Endothelial cell (in vitro differentiated cells): ENCODE results near the gene GJD4. TPM values are rescaled to one million over a fixed set of nuclear protein-coding genes. Genes with fewer than 3 reads are reported as not detected.

Experiments used
- DNase-seq: peaks from one replicate; pipeline ENCODE4 v3.0.0; 2021; ENCODE audit warnings: low spot score
- H3K27ac Mint-ChIP-seq: one replicate; pipeline ENCODE4 v1.8.0; 2021; ENCODE audit warnings: mixed read lengths, inconsistent platforms; ENCODE audit not compliant: unreplicated experiment
- H3K27me3 Mint-ChIP-seq: one replicate; pipeline ENCODE4 v1.8.0; 2021; ENCODE audit warnings: mild to moderate bottlenecking, moderate library complexity, mixed read lengths, inconsistent platforms; ENCODE audit not compliant: unreplicated experiment
- H3K36me3 Mint-ChIP-seq: one replicate; pipeline ENCODE4 v1.8.0; 2021; ENCODE audit warnings: mild to moderate bottlenecking, low read depth, mixed read lengths, inconsistent platforms; ENCODE audit not compliant: unreplicated experiment
- H3K4me1 Mint-ChIP-seq: one replicate; pipeline ENCODE4 v1.8.0; 2021; ENCODE audit warnings: mild to moderate bottlenecking, mixed read lengths, inconsistent platforms; ENCODE audit not compliant: unreplicated experiment
- H3K4me3 Mint-ChIP-seq: one replicate; pipeline ENCODE4 v1.8.0; 2021; ENCODE audit warnings: mild to moderate bottlenecking, mixed read lengths, inconsistent platforms; ENCODE audit not compliant: unreplicated experiment
- H3K9me3 Mint-ChIP-seq: one replicate; pipeline ENCODE4 v1.8.0; 2021; ENCODE audit warnings: mixed read lengths, inconsistent platforms; ENCODE audit not compliant: unreplicated experiment
- CTCF ChIP-seq: fragments of 200-600 bp; sonication (generic); IDR thresholded peaks from one replicate; pipeline ENCODE4 v1.5.0; 2021; ENCODE audit warnings: antibody characterized with exemption; ENCODE audit not compliant: unreplicated experiment
- total RNA-seq: library from RNA; stranded (reverse); fragmentation: NEBNext Ultra II Directional; extraction: Animal tissue kit (Norgen Biotek cat#: 25700); gene quantifications from one replicate; pipeline ENCODE4 v1.2.1, GENCODE V29; 2021; ENCODE audit not compliant: unreplicated experiment

Gene GJD4
- total RNA-seq, 1 donor from 2014 or later, result not detected

- Mint-ChIP-seq H3K27me3 (peaks cover 11% of the 10 kb centered on the region), H3K4me3 (no peak overlapping the region), H3K9me3 (no peaks in the 10 kb centered on the region), H3K36me3 (peaks cover 28% of the 10 kb centered on the region), H3K27ac (no peak overlapping the region), H3K4me1 (peaks cover 19% of the 10 kb centered on the region)
- DNase-seq, result no peak
- TF ChIP-seq CTCF, result no peak
Observed at GRCh38 chr10:35567951-35568350, 37.2 kb upstream of the GJD4 start.

DNA sequence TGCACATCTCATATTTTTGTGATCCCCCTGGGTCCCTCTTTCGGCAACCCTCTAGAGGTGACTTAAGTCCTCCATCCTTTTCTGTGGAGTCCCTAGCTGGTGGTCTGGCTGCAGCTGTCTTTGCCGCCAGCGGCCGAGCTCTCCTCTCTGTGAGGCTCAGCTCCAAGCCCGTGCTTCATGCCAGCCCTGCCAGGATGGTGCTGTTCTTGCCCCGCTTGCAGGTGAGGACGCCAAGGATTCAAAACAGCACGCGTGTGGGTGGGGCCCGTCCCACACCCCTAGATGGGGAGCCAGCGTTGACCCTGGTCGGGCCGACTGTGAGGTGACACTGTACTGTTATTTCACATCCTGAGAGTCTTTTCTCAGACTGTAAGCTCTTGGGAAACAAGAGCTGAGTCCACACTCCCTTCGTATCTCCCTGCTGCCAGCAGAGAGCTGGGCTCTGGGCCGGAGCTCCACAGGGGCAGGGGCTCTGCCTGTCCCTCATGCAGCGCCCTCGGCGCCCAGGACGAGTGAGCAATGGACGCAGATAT, 36.6 kb upstream of the GJD4 start:
- no peak overlapping the region for H3K27ac Mint-ChIP-seq
- H3K27me3 Mint-ChIP-seq, result peaks cover 9% of the 10 kb centered on the region
- peaks cover 28% of the 10 kb centered on the region for H3K36me3 Mint-ChIP-seq
- no peak overlapping the region for H3K4me3 Mint-ChIP-seq
- H3K9me3 Mint-ChIP-seq, result no peaks in the 10 kb centered on the region
- TF ChIP-seq CTCF, result no peak
- no peak for DNase-seq
- H3K4me1 Mint-ChIP-seq, result peaks cover 16% of the 10 kb centered on the region

DNA sequence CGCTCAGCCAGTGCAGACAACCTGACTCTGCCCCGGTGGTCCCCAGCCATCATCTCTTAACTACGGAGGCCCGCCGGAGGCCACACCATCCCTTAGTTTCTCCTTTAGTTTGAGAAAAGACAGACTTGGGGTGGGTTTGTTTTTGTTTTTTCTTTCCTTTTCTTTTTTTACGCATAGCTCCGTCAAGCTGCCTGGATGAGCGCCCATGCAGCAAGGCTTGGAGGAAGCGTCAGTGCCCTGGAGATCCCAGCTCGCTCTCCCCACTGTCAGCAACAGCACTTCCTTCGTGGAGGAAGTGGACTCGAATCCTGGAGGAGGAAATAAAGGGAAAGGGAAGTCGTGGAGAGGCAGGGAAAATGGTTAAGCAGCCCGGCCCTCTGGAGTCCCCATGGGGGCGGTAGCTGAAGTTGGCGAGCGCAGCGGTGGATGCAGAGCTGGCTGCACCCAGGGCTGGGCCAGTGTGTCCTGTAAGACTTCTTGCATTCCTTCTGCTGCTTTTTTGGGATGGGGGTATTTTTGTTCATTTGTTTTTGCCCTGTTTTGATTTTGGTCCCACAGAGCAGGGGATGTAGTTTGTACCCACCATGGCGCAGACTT, 35.9 kb upstream of the GJD4 start:
- DNase-seq, result no peak
- Mint-ChIP-seq H3K4me1 (peaks cover 16% of the 10 kb centered on the region), H3K4me3 (peak overlapping the region; percentile 76), H3K9me3 (no peaks in the 10 kb centered on the region), H3K27me3 (peaks cover 9% of the 10 kb centered on the region), H3K27ac (peak overlapping the region; percentile 71), H3K36me3 (peaks cover 29% of the 10 kb centered on the region)
- no peak for TF ChIP-seq CTCF

- TF ChIP-seq CTCF, result no peak
- Mint-ChIP-seq H3K36me3 (peaks cover 31% of the 10 kb centered on the region), H3K4me3 (peak overlapping the region; percentile 76), H3K27ac (peak overlapping the region; percentile 90), H3K9me3 (no peaks in the 10 kb centered on the region), H3K27me3 (peaks cover 9% of the 10 kb centered on the region), H3K4me1 (peaks cover 12% of the 10 kb centered on the region)
- no peak for DNase-seq
Observed at GRCh38 chr10:35569836-35570235, 35.3 kb upstream of the GJD4 start.

DNA sequence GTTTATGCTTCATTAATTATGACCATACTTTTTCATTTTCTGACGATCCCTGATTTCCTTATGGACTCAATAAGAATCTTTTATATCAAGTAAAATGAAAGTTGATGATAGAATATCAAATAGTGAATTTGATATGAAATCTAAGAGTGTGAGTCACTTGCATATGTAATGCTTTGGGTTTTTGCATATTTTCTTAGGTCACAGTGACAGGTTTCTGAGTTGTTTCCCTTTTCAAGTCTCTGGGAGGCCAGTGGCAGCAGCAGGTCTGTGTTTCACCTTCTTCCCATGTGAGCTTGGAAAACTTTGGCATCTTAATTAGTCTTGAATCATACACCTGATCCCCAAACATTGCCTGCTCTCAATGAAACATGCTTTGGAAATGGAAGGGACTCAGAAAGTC, 34.7 kb upstream of the GJD4 start:
- Mint-ChIP-seq H3K4me1 (peaks cover 12% of the 10 kb centered on the region), H3K36me3 (peaks cover 34% of the 10 kb centered on the region), H3K27me3 (peaks cover 11% of the 10 kb centered on the region), H3K9me3 (no peaks in the 10 kb centered on the region), H3K4me3 (no peak overlapping the region), H3K27ac (no peak overlapping the region)
- DNase-seq, result no peak
- no peak for TF ChIP-seq CTCF
